ENCODE results near the gene AKAP9.
"Not testable (repeated sequence)": the region's sequence is repeated elsewhere in the genome, so short reads cannot be mapped to it uniquely, and the experiment has no call there.

AKAP9 gene

DNA sequence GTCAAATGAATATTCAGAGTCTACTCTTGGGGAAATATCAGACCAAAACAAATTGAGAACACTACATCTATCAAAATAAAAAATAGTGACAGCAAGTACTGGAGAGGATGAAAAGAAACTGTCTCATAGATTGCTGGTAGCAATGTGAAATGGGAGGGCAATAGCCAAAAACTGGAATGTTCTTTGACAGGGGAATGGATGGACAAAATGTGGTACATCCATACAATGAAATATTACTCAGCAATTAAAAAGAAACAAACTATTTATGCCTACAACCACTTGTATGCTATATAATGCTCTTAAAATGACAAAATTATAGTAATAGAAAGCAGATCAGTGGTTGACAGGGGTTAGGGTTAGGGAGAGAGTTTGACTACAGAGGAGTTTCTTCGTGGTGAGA, 147.6 kb downstream of the AKAP9 start:
- H3K36me3 Mint-ChIP-seq (ENCODE audit: low read depth) = peaks cover 84% of the 10 kb centered on the region

GRCh38 chr7:92092210-92092609, 151.5 kb downstream of the AKAP9 start:
- peaks cover 76% of the 10 kb centered on the region for H3K36me3 Mint-ChIP-seq (ENCODE audit: low read depth)
- no peak for DNase-seq
- no peaks in the 10 kb centered on the region for H3K4me1 Mint-ChIP-seq (ENCODE audit: low read depth)
- H3K27ac Mint-ChIP-seq = no peak overlapping the region
- no peaks in the 10 kb centered on the region for H3K27me3 Mint-ChIP-seq
- H3K9me3 Mint-ChIP-seq = no peaks in the 10 kb centered on the region
- H3K4me3 Mint-ChIP-seq = no peak overlapping the region

More for the DNA sequence above, 147.6 kb downstream of the AKAP9 start:
- Mint-ChIP-seq H3K27ac (no peak overlapping the region), H3K4me1 (ENCODE audit: low read depth) (no peaks in the 10 kb centered on the region), H3K4me3 (no peak overlapping the region), H3K27me3 (no peaks in the 10 kb centered on the region), H3K9me3 (no peaks in the 10 kb centered on the region)
- no peak for DNase-seq

GRCh38 chr7:92095380-92095779, 154.7 kb downstream of the AKAP9 start:
- no peaks in the 10 kb centered on the region for H3K4me1 Mint-ChIP-seq (ENCODE audit: low read depth)
- H3K27me3 Mint-ChIP-seq = no peaks in the 10 kb centered on the region
- H3K4me3 Mint-ChIP-seq = no peak overlapping the region
- H3K36me3 Mint-ChIP-seq (ENCODE audit: low read depth) = peaks cover 76% of the 10 kb centered on the region
- DNase-seq = no peak
- H3K27ac Mint-ChIP-seq = no peak overlapping the region
- no peaks in the 10 kb centered on the region for H3K9me3 Mint-ChIP-seq

DNA sequence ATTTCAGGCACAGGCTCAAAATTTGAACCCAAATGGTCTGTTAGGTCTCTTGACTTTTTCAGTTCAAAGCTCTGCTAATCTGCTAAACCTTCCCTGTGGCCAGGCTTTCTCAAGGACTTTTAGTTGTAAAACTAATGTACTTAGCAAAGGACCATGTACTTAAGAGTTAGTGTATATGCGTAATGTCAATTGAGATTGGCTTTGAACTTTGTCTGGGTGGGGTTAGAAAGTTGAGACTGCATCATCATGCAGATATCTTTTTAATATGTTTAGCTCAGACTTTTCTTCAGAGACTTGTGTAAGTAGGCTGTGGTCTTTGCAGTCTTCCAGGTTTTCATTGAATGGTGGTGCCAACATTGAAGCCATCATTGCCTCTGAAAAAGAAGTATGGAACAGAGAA, 159.9 kb downstream of the AKAP9 start:
- Mint-ChIP-seq H3K27me3 (no peaks in the 10 kb centered on the region), H3K4me1 (ENCODE audit: low read depth) (no peaks in the 10 kb centered on the region), H3K4me3 (no peak overlapping the region), H3K36me3 (ENCODE audit: low read depth) (peaks cover 77% of the 10 kb centered on the region), H3K9me3 (no peaks in the 10 kb centered on the region), H3K27ac (peak overlapping the region; percentile 27)
- DNase-seq = no peak

DNA sequence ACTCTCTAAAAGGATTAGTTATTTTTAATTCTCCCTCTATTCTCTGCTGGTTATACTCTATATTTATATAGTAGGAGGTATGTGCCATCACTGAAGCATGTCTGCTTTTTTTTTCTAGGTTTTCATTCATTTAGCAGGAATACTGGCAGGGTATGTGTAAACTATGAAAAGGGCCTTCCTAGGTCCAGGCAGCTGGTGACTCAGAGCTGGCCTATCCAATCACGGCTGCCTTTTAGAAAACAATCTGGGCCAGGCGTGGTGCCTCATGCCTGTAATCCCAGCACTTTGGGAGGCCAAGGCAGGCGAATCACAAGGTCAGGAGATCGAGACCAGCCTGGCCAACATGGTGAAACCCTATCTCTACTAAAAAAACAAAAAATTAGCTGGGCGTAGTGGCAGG, 162.2 kb downstream of the AKAP9 start:
- H3K36me3 Mint-ChIP-seq (ENCODE audit: low read depth) = peaks cover 79% of the 10 kb centered on the region
- H3K27ac Mint-ChIP-seq = not testable (repeated sequence)

GRCh38 chr7:92108821-92109220, 168.2 kb downstream of the AKAP9 start:
- no peaks in the 10 kb centered on the region for H3K27me3 Mint-ChIP-seq
- no peak for DNase-seq
- peaks cover 83% of the 10 kb centered on the region for H3K36me3 Mint-ChIP-seq (ENCODE audit: low read depth)
- H3K27ac Mint-ChIP-seq = peak overlapping the region; percentile 37
- H3K4me1 Mint-ChIP-seq (ENCODE audit: low read depth) = no peaks in the 10 kb centered on the region
- H3K4me3 Mint-ChIP-seq = no peak overlapping the region
- H3K9me3 Mint-ChIP-seq = no peaks in the 10 kb centered on the region

More for the DNA sequence above, 162.2 kb downstream of the AKAP9 start:
- H3K27me3 Mint-ChIP-seq; DNase-seq; H3K4me3 Mint-ChIP-seq; H3K4me1 Mint-ChIP-seq (ENCODE audit: low read depth); H3K9me3 Mint-ChIP-seq: not testable (repeated sequence)

DNA sequence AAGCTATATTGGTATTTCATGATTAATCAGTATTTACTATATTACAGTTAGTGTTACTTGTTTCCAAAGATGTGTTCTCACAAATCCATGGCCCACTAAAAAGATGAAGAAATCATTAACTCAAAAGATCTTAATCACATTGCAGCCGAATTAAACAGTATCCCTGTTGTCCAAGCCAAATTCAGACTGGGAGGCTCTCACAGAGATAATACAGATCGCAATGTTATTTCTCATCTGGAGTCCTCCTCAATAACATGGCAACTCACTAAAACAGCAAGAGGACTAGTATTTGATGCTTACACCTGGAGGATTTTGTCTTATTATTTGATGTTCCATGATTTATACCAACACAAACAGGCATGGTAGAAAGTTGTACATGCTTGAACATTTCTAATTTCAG, 170.2 kb downstream of the AKAP9 start:
- Mint-ChIP-seq H3K9me3 (no peaks in the 10 kb centered on the region), H3K27me3 (no peaks in the 10 kb centered on the region), H3K4me1 (ENCODE audit: low read depth) (no peaks in the 10 kb centered on the region), H3K4me3 (no peak overlapping the region), H3K27ac (no peak overlapping the region), H3K36me3 (ENCODE audit: low read depth) (peaks cover 88% of the 10 kb centered on the region)
- DNase-seq = no peak

GRCh38 chr7:92115821-92116220, 175.2 kb downstream of the AKAP9 start:
- no peaks in the 10 kb centered on the region for H3K9me3 Mint-ChIP-seq
- no peak overlapping the region for H3K4me3 Mint-ChIP-seq
- H3K4me1 Mint-ChIP-seq (ENCODE audit: low read depth) = peaks cover 5% of the 10 kb centered on the region
- H3K27me3 Mint-ChIP-seq = no peaks in the 10 kb centered on the region
- H3K27ac Mint-ChIP-seq = peak overlapping the region; percentile 61
- DNase-seq = no peak
- H3K36me3 Mint-ChIP-seq (ENCODE audit: low read depth) = peaks cover 93% of the 10 kb centered on the region

DNA sequence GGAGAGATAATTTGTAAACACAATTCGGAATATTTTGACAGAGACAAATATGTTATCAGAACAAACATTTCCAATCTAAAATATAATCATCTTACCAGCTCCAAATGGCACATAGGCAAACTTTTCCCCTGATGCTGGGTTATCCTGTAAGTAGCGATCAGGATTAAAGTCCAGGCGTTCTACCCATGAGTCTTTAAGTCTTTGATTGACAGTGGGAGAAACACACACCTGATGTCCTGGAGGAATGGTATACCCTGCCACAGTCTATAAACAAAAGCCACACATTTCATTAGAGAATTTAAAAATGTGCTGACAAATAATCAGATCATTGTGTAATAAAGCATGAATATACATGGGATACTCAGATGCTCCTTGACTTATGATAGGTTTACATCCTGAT, 176.3 kb downstream of the AKAP9 start:
- peaks cover 93% of the 10 kb centered on the region for H3K36me3 Mint-ChIP-seq (ENCODE audit: low read depth)
- peaks cover 5% of the 10 kb centered on the region for H3K4me1 Mint-ChIP-seq (ENCODE audit: low read depth)
- no peaks in the 10 kb centered on the region for H3K27me3 Mint-ChIP-seq
- H3K9me3 Mint-ChIP-seq = no peaks in the 10 kb centered on the region
- no peak overlapping the region for H3K4me3 Mint-ChIP-seq
- no peak for DNase-seq
- H3K27ac Mint-ChIP-seq = no peak overlapping the region

- no peak for DNase-seq
- Mint-ChIP-seq H3K4me3 (no peak overlapping the region), H3K9me3 (no peaks in the 10 kb centered on the region), H3K27ac (no peak overlapping the region), H3K36me3 (ENCODE audit: low read depth) (peaks cover 97% of the 10 kb centered on the region), H3K27me3 (no peaks in the 10 kb centered on the region), H3K4me1 (ENCODE audit: low read depth) (peaks cover 5% of the 10 kb centered on the region)
Observed at GRCh38 chr7:92119213-92119759, 178.6 kb downstream of the AKAP9 start.

DNA sequence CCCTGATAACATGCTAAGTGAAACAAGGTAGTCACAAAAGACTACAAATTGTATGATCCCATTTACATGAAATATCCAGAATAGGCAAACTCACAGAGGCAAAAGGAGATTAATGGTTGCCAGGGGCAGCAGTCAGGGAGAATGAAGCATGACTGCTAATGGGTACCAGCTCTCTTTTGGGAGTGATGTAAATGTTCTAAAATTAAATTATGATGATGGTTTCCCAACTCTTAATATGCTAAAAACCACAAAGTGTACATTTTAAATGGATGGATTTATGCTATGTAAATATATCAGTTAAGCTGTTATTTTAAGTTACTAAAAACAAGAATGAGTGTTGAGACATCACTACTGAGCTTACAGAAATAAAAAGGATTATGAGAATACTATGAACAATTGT, 181.0 kb downstream of the AKAP9 start:
- no peaks in the 10 kb centered on the region for H3K9me3 Mint-ChIP-seq
- H3K36me3 Mint-ChIP-seq (ENCODE audit: low read depth) = peaks cover 97% of the 10 kb centered on the region
- H3K27me3 Mint-ChIP-seq = no peaks in the 10 kb centered on the region
- peaks cover 7% of the 10 kb centered on the region for H3K4me1 Mint-ChIP-seq (ENCODE audit: low read depth)
- H3K27ac Mint-ChIP-seq = no peak overlapping the region
- no peak for DNase-seq
- no peak overlapping the region for H3K4me3 Mint-ChIP-seq

DNA sequence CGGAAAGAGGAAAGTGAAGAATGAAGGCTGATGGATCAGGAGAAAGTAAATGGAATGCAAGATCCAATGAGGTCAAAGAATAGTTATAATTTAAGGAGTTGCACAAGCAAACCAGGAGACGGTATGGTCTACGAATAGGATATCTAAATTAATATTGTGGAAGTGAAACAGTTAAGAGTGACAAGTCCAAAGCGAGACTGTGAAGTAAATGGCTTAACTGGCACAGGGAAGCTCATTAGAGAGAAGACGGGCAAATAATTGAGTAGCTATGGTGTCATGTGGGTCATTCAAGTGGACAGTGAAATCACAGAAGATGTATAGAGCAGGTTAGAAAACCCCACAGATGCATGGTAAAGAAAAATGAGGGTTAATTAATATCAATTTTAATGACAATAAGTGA, 190.4 kb downstream of the AKAP9 start:
- no peak for DNase-seq
- H3K27me3 Mint-ChIP-seq = no peaks in the 10 kb centered on the region
- peaks cover 40% of the 10 kb centered on the region for H3K4me1 Mint-ChIP-seq (ENCODE audit: low read depth)
- no peak overlapping the region for H3K27ac Mint-ChIP-seq
- peaks cover 75% of the 10 kb centered on the region for H3K36me3 Mint-ChIP-seq (ENCODE audit: low read depth)
- H3K9me3 Mint-ChIP-seq = no peaks in the 10 kb centered on the region
- no peak overlapping the region for H3K4me3 Mint-ChIP-seq

- no peaks in the 10 kb centered on the region for H3K9me3 Mint-ChIP-seq
- no peaks in the 10 kb centered on the region for H3K27me3 Mint-ChIP-seq
- DNase-seq = no peak
- peaks cover 40% of the 10 kb centered on the region for H3K4me1 Mint-ChIP-seq (ENCODE audit: low read depth)
- no peak overlapping the region for H3K27ac Mint-ChIP-seq
- H3K4me3 Mint-ChIP-seq = peak overlapping the region; percentile 26
- peaks cover 68% of the 10 kb centered on the region for H3K36me3 Mint-ChIP-seq (ENCODE audit: low read depth)
Observed at GRCh38 chr7:92131764-92132330, 191.2 kb downstream of the AKAP9 start.

GRCh38 chr7:92133133-92133736, 192.6 kb downstream of the AKAP9 start:
- peaks cover 40% of the 10 kb centered on the region for H3K4me1 Mint-ChIP-seq (ENCODE audit: low read depth)

GRCh38 chr7:92133737-92134270, 193.1 kb downstream of the AKAP9 start:
- peak overlapping the region; percentile 98 for H3K4me3 Mint-ChIP-seq
- no peaks in the 10 kb centered on the region for H3K9me3 Mint-ChIP-seq
- H3K27ac Mint-ChIP-seq = peak overlapping the region; percentile 100
- H3K4me1 Mint-ChIP-seq (ENCODE audit: low read depth) = peaks cover 40% of the 10 kb centered on the region
- DNase-seq = peak; percentile 78
- H3K27me3 Mint-ChIP-seq = no peaks in the 10 kb centered on the region
- H3K36me3 Mint-ChIP-seq (ENCODE audit: low read depth) = peaks cover 50% of the 10 kb centered on the region

More at GRCh38 chr7:92133133-92133736, 192.6 kb downstream of the AKAP9 start:
- Mint-ChIP-seq H3K27ac (peak overlapping the region; percentile 100), H3K4me3 (peak overlapping the region; percentile 98), H3K27me3 (no peaks in the 10 kb centered on the region), H3K9me3 (no peaks in the 10 kb centered on the region), H3K36me3 (ENCODE audit: low read depth) (peaks cover 55% of the 10 kb centered on the region)
- no peak for DNase-seq
